Transverse colon (tissue), 4 donors: Measurements from ENCODE around the gene FZD1.

Source experiments
- EP300 ChIP-seq: sonication (generic); formaldehyde crosslinking; IDR thresholded peaks from one replicate; pipeline ENCODE4 v1.6.1; 2017; ENCODE audit warnings: antibody characterized with exemption, low read depth
- POLR2A ChIP-seq: fragments of 450-650 bp; IDR thresholded peaks from one replicate; pipeline ENCODE4 v1.6.1; 2016; ENCODE audit warnings: antibody characterized with exemption, mild to moderate bottlenecking, moderate library complexity
- POLR2AphosphoS5 ChIP-seq, 3 donors: sonication (generic); formaldehyde crosslinking; IDR thresholded peaks; one replicate each; pipeline ENCODE4 v1.6.1; 2016; ENCODE audit warnings: antibody characterized with exemption in 3 of 3
- TF ChIP-seq, protein P1 (sequence below), 5 experiments: fragments of 200-600 bp in 3 of 5; fragments of 450-650 bp in 2 of 5; sonication (generic) in 3 of 5; IDR thresholded peaks; 1 replicate in 2 of 5; 2 replicates in 3 of 5; pipeline ENCODE4 v1.5.1; 2016 to 2017; ENCODE audit warnings: antibody characterized with exemption in 5 of 5, inconsistent platforms in 3 of 5, mild to moderate bottlenecking in 2 of 5, moderate library complexity in 1 of 5

- TF ChIP-seq, protein P1, sequence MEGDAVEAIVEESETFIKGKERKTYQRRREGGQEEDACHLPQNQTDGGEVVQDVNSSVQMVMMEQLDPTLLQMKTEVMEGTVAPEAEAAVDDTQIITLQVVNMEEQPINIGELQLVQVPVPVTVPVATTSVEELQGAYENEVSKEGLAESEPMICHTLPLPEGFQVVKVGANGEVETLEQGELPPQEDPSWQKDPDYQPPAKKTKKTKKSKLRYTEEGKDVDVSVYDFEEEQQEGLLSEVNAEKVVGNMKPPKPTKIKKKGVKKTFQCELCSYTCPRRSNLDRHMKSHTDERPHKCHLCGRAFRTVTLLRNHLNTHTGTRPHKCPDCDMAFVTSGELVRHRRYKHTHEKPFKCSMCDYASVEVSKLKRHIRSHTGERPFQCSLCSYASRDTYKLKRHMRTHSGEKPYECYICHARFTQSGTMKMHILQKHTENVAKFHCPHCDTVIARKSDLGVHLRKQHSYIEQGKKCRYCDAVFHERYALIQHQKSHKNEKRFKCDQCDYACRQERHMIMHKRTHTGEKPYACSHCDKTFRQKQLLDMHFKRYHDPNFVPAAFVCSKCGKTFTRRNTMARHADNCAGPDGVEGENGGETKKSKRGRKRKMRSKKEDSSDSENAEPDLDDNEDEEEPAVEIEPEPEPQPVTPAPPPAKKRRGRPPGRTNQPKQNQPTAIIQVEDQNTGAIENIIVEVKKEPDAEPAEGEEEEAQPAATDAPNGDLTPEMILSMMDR (IDR thresholded peaks at IDR 0.05) = no peak
- TF ChIP-seq POLR2AphosphoS5 (IDR thresholded peaks at IDR 0.05) = no peak
- TF ChIP-seq EP300 = no peak
- no peak for TF ChIP-seq POLR2A
These were observed 33.7 kb upstream of the FZD1 start for GRCh38 chr7:91230503-91230902.
